ENCODE measurements around the gene SOAT1. TPM values are rescaled to one million over a fixed set of nuclear protein-coding genes. Genes with fewer than 3 reads are reported as not detected.

SOAT1 gene
- total and polyA plus RNA-seq, 2 experiments from 2014 or later = 5.1 to 16.3 TPM

- DNase-seq (ENCODE audit: low read depth in 1 of 2, low spot score in 1 of 2) = peak; percentile 9 to 21
- Histone ChIP-seq H3K9me3 (ENCODE audit: low read depth) (no peaks in the 10 kb centered on the region), H3K27me3 (no peaks in the 10 kb centered on the region), H3K36me3 (no peaks in the 10 kb centered on the region), H3K27ac (no peak overlapping the region), H3K4me3 (peak overlapping the region; percentile 53), H3K4me1 (ENCODE audit: low read depth) (no peaks in the 10 kb centered on the region)
- TF ChIP-seq CTCF (IDR thresholded peaks at IDR 0.05; ENCODE audit: low read depth, low read length) = no peak
These were observed 72.7 kb downstream of the SOAT1 start for GRCh38 chr1:179366093-179366800.

GRCh38 chr1:179369751-179370341, 76.2 kb downstream of the SOAT1 start:
- H3K27ac ChIP-seq = no peak overlapping the region
- no peaks in the 10 kb centered on the region for H3K9me3 ChIP-seq (ENCODE audit: low read depth)
- peak; percentile 81 to 82 for DNase-seq (ENCODE audit: low read depth in 1 of 2, low spot score in 1 of 2)
- H3K4me1 ChIP-seq (ENCODE audit: low read depth) = no peaks in the 10 kb centered on the region
- TF ChIP-seq CTCF (IDR thresholded peaks at IDR 0.05; ENCODE audit: low read depth, low read length) = peak; percentile 59
- no peak overlapping the region for H3K4me3 ChIP-seq
- no peaks in the 10 kb centered on the region for H3K27me3 ChIP-seq
- no peaks in the 10 kb centered on the region for H3K36me3 ChIP-seq

GRCh38 chr1:179372160-179372559, 78.6 kb downstream of the SOAT1 start:
- no peak for DNase-seq (ENCODE audit: low read depth in 1 of 2, low spot score in 1 of 2)
- no peak for TF ChIP-seq CTCF (IDR thresholded peaks at IDR 0.05; ENCODE audit: low read depth, low read length)
- H3K9me3 ChIP-seq (ENCODE audit: low read depth) = no peaks in the 10 kb centered on the region

GRCh38 chr1:179376223-179376622, 82.6 kb downstream of the SOAT1 start:
- no peaks in the 10 kb centered on the region for H3K4me1 ChIP-seq (ENCODE audit: low read depth)
- H3K4me3 ChIP-seq = no peak overlapping the region
- no peaks in the 10 kb centered on the region for H3K27me3 ChIP-seq
- no peak overlapping the region for H3K27ac ChIP-seq
- DNase-seq (ENCODE audit: low read depth in 1 of 2, low spot score in 1 of 2) = no peak
- TF ChIP-seq CTCF (IDR thresholded peaks at IDR 0.05; ENCODE audit: low read depth, low read length) = no peak
- H3K9me3 ChIP-seq (ENCODE audit: low read depth) = no peaks in the 10 kb centered on the region
- no peaks in the 10 kb centered on the region for H3K36me3 ChIP-seq

More at GRCh38 chr1:179372160-179372559, 78.6 kb downstream of the SOAT1 start:
- Histone ChIP-seq H3K36me3 (no peaks in the 10 kb centered on the region), H3K4me1 (ENCODE audit: low read depth) (no peaks in the 10 kb centered on the region), H3K4me3 (no peak overlapping the region), H3K27me3 (no peaks in the 10 kb centered on the region), H3K27ac (no peak overlapping the region)

GRCh38 chr1:179380299-179380698, 86.7 kb downstream of the SOAT1 start:
- no peak for DNase-seq (ENCODE audit: low read depth in 1 of 2, low spot score in 1 of 2)
- Histone ChIP-seq H3K9me3 (ENCODE audit: low read depth) (no peaks in the 10 kb centered on the region), H3K36me3 (no peaks in the 10 kb centered on the region), H3K27ac (no peak overlapping the region), H3K27me3 (no peaks in the 10 kb centered on the region), H3K4me3 (no peak overlapping the region), H3K4me1 (ENCODE audit: low read depth) (no peaks in the 10 kb centered on the region)
- no peak for TF ChIP-seq CTCF (IDR thresholded peaks at IDR 0.05; ENCODE audit: low read depth, low read length)

Data from cardiac muscle cell (in vitro differentiated cells and primary cell).